Activated CD8-positive, alpha-beta memory T cell treated with anti-CD3 and anti-CD28 coated beads for 48 hours (primary cell): Measurements from ENCODE around the gene RORB.

Experiments used
- DNase-seq, 3 experiments: peaks; one replicate each; pipeline ENCODE4 v3.0.0-alpha.2; 2020; ENCODE audit warnings: low read depth in 2 of 3, low spot score in 2 of 3

Gene RORB

DNA sequence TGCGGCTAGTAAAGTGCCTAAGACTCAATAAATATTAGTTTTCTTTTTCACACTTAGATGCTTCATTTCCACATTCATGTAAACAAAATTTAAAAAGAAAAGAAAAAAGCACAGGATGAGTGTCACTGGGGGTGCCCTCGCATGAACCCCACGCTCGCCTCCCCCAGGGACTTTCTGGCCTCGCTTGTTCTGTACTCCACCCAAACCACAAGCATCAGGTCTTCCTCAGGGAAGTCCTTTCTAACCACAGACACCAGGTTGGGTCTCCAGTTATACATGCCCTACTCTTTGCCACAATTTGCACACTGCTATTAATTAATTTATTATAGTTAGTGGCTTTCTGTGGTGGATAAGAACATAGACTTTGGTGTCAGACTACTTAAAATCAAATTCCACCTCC is 92.4 kb downstream of the RORB start:
- no peak for DNase-seq

- DNase-seq: no peak
These were observed 98.2 kb downstream of the RORB start for GRCh38 chr9:74595286-74595685.

DNA sequence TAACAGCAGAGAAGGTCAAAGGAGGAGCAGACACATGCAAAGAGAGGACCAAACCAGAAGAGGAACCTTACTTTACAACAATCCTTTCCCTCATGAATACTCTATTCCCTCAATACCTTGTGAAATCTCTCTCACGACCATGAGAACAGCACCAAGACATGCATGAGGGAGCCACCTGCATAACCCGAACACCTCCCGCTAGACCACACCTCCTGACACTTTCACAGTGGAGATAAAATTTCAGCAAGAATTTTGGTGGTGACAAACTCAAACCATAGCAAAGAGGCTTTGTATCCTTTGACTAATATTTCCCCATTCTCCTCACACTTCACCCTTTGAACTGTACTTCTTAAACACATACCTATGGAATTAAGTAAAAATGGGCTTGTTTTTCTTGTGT is 101.7 kb downstream of the RORB start:
- DNase-seq: no peak

DNA sequence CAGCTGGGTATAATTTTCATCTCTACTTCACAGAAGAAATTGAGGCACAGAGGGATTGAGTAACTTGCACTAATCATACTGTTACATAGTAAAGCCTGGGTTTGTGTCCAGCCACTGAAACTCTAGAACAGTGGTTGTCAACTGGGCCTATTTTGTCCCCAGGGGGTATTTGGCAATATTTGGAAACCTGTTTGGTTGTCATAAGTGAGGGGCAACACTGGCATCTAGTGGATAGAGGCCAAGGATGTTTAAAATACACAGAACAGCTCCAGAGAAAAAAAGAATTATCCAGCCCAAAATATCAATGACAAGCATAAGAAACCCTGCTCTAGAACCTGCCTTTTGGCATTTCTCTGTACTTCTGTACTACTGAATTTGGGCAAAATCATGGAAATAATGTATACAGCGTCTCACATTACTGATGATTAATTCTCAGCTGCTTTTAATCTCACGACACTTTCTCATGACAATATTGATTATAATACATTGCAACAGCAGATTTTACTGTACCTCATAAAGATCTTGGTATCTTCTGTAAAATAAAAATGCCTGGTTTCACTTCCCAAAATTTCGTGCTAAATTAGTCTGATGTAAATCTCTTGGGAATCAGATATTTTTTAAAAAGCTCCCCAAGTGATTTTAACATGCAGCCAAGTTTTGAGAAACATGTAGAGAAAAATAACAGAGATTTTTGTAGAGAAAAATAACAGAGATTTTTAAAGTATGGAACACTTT is 112.7 kb downstream of the RORB start:
- DNase-seq: no peak

GRCh38 chr9:74610523-74611061 is 113.5 kb downstream of the RORB start:
- no peak for DNase-seq

DNA sequence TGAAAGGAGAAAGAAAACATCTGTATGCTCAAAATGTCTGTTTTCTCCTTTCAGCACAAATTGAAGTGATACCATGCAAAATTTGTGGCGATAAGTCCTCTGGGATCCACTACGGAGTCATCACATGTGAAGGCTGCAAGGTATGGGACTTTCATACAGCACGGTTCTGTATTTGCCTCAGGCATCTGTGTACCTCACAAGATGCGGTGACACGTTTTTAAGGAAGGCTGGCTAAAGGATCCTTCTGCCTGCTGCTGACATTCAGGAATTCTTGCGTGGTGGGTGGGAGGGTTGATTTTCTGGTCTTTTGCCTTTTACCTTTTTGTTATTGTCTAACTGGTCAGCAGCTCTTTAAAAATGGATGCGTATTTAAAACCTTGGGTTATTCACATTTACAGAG is 133.1 kb downstream of the RORB start:
- DNase-seq: no peak

DNA sequence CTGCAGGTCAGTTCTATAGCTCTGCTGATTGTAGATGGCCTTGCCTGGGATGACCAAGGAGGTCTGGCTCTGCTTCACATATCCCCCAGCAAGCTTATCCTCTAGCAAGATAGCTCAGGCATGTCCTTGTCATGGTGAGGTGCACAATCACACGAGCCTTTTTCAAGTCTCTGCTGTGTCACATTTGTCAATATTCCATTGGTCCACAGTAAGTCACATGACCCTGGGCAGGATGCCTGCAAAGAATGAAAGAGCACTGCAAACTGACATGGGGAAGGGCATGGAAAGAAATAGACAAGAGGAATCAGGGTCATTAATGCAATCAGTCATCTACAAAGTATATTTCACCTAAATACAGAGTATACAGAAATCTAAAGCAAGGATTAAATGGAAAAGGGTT is 142.0 kb downstream of the RORB start:
- DNase-seq: no peak

- no peak for DNase-seq
These were observed 145.2 kb downstream of the RORB start for GRCh38 chr9:74642376-74642775.

DNA sequence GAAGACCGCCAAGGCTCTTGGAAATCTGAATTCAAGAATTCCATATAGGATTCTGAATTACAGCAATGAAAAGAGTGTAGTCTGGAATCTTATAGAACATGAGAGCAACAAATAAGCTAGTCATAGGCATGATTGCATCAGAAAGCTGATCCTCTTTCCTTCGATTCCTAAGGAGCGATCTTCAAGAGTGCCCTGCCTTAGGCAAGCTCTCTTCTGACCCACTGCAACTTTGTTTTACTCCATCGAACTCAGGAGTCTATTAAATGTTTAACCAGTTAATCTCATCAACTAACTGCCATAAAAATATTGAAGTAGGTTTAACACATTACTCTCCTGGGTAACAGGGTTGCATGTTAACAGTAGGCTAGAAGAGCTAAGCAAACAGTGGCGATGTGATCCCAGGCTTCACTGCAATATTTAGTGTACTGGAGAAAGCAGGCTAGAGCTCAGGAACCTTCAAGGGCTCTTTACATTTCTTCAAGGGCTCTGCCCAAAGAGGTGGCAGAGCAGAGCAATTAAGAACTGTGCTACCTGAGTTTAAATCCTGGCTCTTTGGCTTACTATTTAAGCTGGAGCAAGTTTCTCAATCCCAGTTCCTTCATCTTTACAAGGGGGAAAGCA is 146.3 kb downstream of the RORB start:
- no peak for DNase-seq

DNA sequence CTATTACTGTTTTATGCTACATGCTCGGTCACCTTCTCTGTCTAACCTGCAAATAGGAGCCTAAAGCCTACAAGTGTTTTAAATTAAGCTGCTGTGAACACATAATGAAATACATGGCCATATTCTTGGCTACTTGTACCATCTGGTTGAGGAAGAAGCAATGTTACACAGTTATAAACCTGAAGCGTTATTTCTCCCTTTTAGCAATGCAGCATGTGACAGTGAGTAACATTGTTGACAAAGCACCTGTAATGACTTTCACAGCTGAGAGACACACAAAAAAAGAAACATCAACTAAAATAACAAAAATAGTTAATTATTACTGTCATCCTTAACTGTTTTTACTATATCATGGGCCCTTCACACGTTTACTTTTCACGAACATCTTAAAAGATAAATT is 146.9 kb downstream of the RORB start:
- no peak for DNase-seq

GRCh38 chr9:74645007-74645639 is 148.0 kb downstream of the RORB start:
- no peak for DNase-seq

- DNase-seq: no peak
These were observed 156.4 kb downstream of the RORB start for GRCh38 chr9:74653410-74654080.

- DNase-seq: no peak
These were observed 165.5 kb downstream of the RORB start for GRCh38 chr9:74662674-74663073.

DNA sequence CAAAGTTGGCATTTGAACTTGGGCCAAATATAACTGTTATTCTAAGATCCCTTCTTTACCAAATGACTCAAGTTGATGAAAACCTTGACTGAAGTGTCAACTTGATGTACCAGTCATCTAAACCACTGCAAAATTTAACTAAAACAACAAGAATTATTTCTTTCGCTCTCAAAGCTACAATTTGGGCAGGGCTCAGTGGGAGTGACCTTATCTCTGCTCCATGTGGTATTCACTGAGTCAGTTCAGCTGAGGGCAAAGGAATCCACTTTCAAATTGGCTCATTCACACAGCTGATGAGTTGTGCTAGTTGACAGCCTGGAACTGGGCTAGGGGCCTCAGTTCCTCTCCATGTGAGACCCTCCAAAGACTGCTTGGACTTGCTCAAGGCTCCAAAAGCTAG is 166.3 kb downstream of the RORB start:
- DNase-seq: no peak

- DNase-seq: no peak
These were observed 169.6 kb downstream of the RORB start for GRCh38 chr9:74666625-74667316.

DNA sequence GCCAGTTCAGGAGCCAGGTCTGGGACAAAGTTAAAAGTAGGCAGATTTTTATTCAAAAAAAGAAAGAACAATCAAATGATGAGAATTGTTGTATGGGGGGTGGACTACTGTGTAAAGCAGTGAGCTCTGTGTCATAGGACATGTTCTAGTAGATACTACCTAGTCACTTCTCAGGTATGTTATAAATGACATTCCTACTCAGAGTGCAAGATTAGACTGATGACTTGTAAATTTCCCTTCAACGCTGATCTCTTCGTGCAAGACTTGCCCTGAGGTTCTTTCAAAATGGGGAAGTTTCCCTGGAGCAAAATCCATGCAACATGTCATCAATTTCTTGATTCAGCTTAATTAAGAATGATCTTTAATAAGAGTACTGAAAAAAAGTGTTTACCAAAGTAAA is 175.1 kb downstream of the RORB start:
- DNase-seq: no peak

- no peak for DNase-seq
These were observed 176.9 kb downstream of the RORB start for GRCh38 chr9:74674077-74674476.

GRCh38 chr9:74681906-74682305 is 184.8 kb downstream of the RORB start:
- no peak for DNase-seq

GRCh38 chr9:74683322-74683721 is 186.2 kb downstream of the RORB start:
- DNase-seq: no peak

- DNase-seq: no peak
These were observed 193.9 kb downstream of the RORB start for GRCh38 chr9:74691058-74691457.

- DNase-seq: no peak
These were observed 199.4 kb downstream of the RORB start for GRCh38 chr9:74696520-74696919.
